Stomach (tissue), 9 donors: ENCODE measurements around the gene VAV3. TPM values are rescaled to one million over a fixed set of nuclear protein-coding genes. Genes with fewer than 3 reads are reported as not detected.

Experiments
- DNase-seq, 2 donors: peaks; one replicate each; pipeline versions ENCODE4 v3.0.0 to v3.0.0-alpha.2; 2013 to 2019
- H3K27ac ChIP-seq, 5 donors: fragments of 200-600 bp in 4 of 5; sonication (generic) in 4 of 5; one replicate each; pipeline ENCODE4 v1.5.1; 2013 to 2019; ENCODE audit warnings: mild to moderate bottlenecking in 1 of 5, moderate library complexity in 1 of 5
- H3K27me3 ChIP-seq, 3 donors: fragments of 200-600 bp; sonication (generic); one replicate each; pipeline ENCODE4 v1.5.1; 2017 to 2019; ENCODE audit warnings: mixed run types in 1 of 3
- H3K36me3 ChIP-seq, 4 donors: fragments of 200-600 bp; sonication (generic); 1 replicate in 3 of 4; 2 replicates in 1 of 4; pipeline ENCODE4 v1.5.1; 2016 to 2019
- H3K4me1 ChIP-seq, 4 donors: fragments of 200-600 bp; sonication (generic); one replicate each; pipeline ENCODE4 v1.5.1; 2016 to 2019
- H3K4me3 ChIP-seq, 4 donors: fragments of 200-600 bp; sonication (generic) in 3 of 4; one replicate each; pipeline ENCODE4 v1.5.1; 2016 to 2019; ENCODE audit warnings: mild to moderate bottlenecking in 1 of 4
- H3K9me3 ChIP-seq, 4 donors: fragments of 200-600 bp; sonication (generic); one replicate each; pipeline ENCODE4 v1.5.1; 2016 to 2019
- EP300 ChIP-seq: sonication (generic); formaldehyde crosslinking; IDR thresholded peaks from one replicate; pipeline ENCODE4 v1.6.1; 2017; ENCODE audit warnings: antibody characterized with exemption
- POLR2A ChIP-seq, 4 donors: fragments of 450-650 bp; IDR thresholded peaks; one replicate each; pipeline ENCODE4 v1.6.1; 2016; ENCODE audit warnings: antibody characterized with exemption in 4 of 4, control low read depth in 2 of 4, mild to moderate bottlenecking in 1 of 4, moderate library complexity in 1 of 4
- POLR2AphosphoS5 ChIP-seq, 3 donors: sonication (generic); formaldehyde crosslinking; IDR thresholded peaks; one replicate each; pipeline ENCODE4 v1.6.1; 2016; ENCODE audit warnings: antibody characterized with exemption in 3 of 3
- WGBS, 5 donors: extraction: QIAGEN DNeasy Blood & Tissue Kit in 3 of 5; methylation state at CpG; one replicate each; pipeline versions ENCODE4 v1.1.5 to v1.1.7; 2013 to 2018; 5-methylcytosine and 5-hydroxymethylcytosine counted together
- intact Hi-C: fragments of 100-400 bp; cut with DNase I; formaldehyde crosslinking; loops from one replicate; pipeline ENCODE4 v1.15.1; 2023; ENCODE audit warnings: low total_unique reads
- polyA plus RNA-seq, 3 donors: library from polyadenylated mRNA; stranded (reverse); fragments of 200-250 nt; gene quantifications; one replicate each; pipeline ENCODE4 v1.2.3, GENCODE V29; 2013
- total RNA-seq, 5 donors: library from RNA; depleted of rRNA; stranded (reverse); fragments of >200 nt; gene quantifications; one replicate each; pipeline versions ENCODE4 v1.1.0 to v1.2.3, GENCODE V29; 2014 to 2016
- TF ChIP-seq, protein P1 (sequence below), 7 experiments: fragments of 450-650 bp in 4 of 7; fragments of 200-600 bp in 3 of 7; sonication (generic) in 3 of 7; IDR thresholded peaks; one replicate each; pipeline ENCODE4 v1.5.1; 2016 to 2019; ENCODE audit warnings: antibody characterized with exemption in 7 of 7, control low read depth in 2 of 7, mild to moderate bottlenecking in 1 of 7
- donor health status: healthy with polysubstance abuse.
- donor health status: Bipolar disorder and iron deficiency.
- donor health status: healthy.

The VAV3 gene
- total and polyA plus RNA-seq, 8 donors = 5.7 to 29.3 (median 6.9) TPM

- no peaks in the 10 kb centered on the region for H3K9me3 ChIP-seq
- intact Hi-C loops = no loop called here
- no peak for DNase-seq
- no peaks in the 10 kb centered on the region for H3K36me3 ChIP-seq
- H3K4me3 ChIP-seq = no peak overlapping the region
- H3K27me3 ChIP-seq = no peaks in the 10 kb centered on the region
- peaks cover 0 to 4% (median 0%) of the 10 kb centered on the region in 4 donors for H3K4me1 ChIP-seq
- H3K27ac ChIP-seq = no peak overlapping the region
- TF ChIP-seq POLR2A (IDR thresholded peaks at IDR 0.05) = no peak
- TF ChIP-seq EP300 = no peak
- no peak for TF ChIP-seq POLR2AphosphoS5 (IDR thresholded peaks at IDR 0.05)
- TF ChIP-seq, protein P1, sequence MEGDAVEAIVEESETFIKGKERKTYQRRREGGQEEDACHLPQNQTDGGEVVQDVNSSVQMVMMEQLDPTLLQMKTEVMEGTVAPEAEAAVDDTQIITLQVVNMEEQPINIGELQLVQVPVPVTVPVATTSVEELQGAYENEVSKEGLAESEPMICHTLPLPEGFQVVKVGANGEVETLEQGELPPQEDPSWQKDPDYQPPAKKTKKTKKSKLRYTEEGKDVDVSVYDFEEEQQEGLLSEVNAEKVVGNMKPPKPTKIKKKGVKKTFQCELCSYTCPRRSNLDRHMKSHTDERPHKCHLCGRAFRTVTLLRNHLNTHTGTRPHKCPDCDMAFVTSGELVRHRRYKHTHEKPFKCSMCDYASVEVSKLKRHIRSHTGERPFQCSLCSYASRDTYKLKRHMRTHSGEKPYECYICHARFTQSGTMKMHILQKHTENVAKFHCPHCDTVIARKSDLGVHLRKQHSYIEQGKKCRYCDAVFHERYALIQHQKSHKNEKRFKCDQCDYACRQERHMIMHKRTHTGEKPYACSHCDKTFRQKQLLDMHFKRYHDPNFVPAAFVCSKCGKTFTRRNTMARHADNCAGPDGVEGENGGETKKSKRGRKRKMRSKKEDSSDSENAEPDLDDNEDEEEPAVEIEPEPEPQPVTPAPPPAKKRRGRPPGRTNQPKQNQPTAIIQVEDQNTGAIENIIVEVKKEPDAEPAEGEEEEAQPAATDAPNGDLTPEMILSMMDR (IDR thresholded peaks at IDR 0.05) = no peak
Measured at GRCh38 chr1:107946794-107947193, 18.2 kb downstream of the VAV3 start.

DNA sequence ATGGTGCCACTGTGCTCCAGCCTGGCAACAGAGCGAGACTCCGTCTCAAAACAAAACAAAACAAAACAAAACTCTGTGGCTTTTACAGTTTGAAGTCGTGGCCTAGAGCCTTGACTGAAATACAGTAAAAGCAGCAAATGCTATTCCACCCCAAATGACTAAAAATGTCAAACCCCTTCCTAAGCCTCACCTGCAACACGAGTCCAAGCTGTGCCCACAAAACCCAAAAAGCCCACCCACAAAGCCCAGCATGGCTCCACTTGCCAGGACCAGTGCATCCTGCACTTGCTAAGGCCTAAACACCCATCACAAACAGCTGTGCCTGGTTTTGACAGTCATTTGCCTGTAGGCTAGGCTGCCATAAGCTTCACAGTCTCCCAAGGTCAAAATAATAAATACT is 21.3 kb downstream of the VAV3 start:
- TF ChIP-seq POLR2AphosphoS5 (IDR thresholded peaks at IDR 0.05) = no peak
- no peak for TF ChIP-seq EP300
- TF ChIP-seq POLR2A (IDR thresholded peaks at IDR 0.05) = no peak
- no peaks in the 10 kb centered on the region for H3K36me3 ChIP-seq
- WGBS, 5 donors = 74 to 86% (median 82%) methylated on average over 4 of the region's 4 CpGs
- intact Hi-C loops = no loop called here
- H3K27ac ChIP-seq = no peak overlapping the region
- H3K4me3 ChIP-seq = no peak overlapping the region
- H3K27me3 ChIP-seq = no peaks in the 10 kb centered on the region
- peaks cover 0 to 14% (median 4%) of the 10 kb centered on the region in 4 donors for H3K4me1 ChIP-seq
- H3K9me3 ChIP-seq = no peaks in the 10 kb centered on the region
- DNase-seq = no peak

DNA sequence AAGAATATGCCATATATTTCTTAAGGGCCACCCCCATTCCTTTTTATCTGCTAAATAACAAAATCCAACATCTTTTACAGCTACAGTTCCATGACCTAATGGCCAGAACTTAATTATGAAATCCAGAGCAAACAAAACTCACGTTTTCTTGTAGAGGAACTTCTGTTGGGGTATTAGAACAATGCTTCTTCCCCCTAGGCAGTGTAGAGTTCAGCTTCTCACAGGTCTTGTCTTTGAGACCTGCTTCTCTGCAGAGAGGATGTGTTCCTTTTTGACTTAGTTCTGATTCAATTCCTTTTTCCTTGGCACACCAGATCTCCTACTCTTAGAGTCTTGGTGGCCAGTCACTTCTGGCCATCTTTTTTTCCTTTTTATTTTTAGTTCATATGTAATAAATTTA is 22.2 kb downstream of the VAV3 start:
- H3K9me3 ChIP-seq = no peaks in the 10 kb centered on the region
- H3K27ac ChIP-seq = no peak overlapping the region
- H3K36me3 ChIP-seq = no peaks in the 10 kb centered on the region
- DNase-seq = no peak
- H3K4me1 ChIP-seq = peaks cover 0 to 23% (median 7%) of the 10 kb centered on the region in 4 donors
- intact Hi-C loops = no loop called here
- 49 to 71% (median 60%) methylated on average over 1 of the region's 1 CpG for WGBS, 5 donors
- no peak for TF ChIP-seq EP300
- TF ChIP-seq POLR2AphosphoS5 (IDR thresholded peaks at IDR 0.05) = no peak
- TF ChIP-seq, protein P1 (IDR thresholded peaks at IDR 0.05) = no peak
- TF ChIP-seq POLR2A (IDR thresholded peaks at IDR 0.05) = no peak
- H3K4me3 ChIP-seq = no peak overlapping the region
- no peaks in the 10 kb centered on the region for H3K27me3 ChIP-seq

- peaks cover 6 to 36% (median 17%) of the 10 kb centered on the region in 4 donors for H3K4me1 ChIP-seq
- no peaks in the 10 kb centered on the region for H3K36me3 ChIP-seq
- peak overlapping the region in 2 of 5 donors; percentile 59 to 67 for H3K27ac ChIP-seq
- DNase-seq = no peak
- no peaks in the 10 kb centered on the region for H3K9me3 ChIP-seq
- no peaks in the 10 kb centered on the region for H3K27me3 ChIP-seq
- TF ChIP-seq POLR2A (IDR thresholded peaks at IDR 0.05) (no peak), POLR2AphosphoS5 (IDR thresholded peaks at IDR 0.05) (no peak), EP300 (no peak)
- TF ChIP-seq, protein P1 (IDR thresholded peaks at IDR 0.05) = no peak
- H3K4me3 ChIP-seq = no peak overlapping the region
- intact Hi-C loops = no loop called here
Measured at GRCh38 chr1:107941531-107941930, 23.4 kb downstream of the VAV3 start.

DNA sequence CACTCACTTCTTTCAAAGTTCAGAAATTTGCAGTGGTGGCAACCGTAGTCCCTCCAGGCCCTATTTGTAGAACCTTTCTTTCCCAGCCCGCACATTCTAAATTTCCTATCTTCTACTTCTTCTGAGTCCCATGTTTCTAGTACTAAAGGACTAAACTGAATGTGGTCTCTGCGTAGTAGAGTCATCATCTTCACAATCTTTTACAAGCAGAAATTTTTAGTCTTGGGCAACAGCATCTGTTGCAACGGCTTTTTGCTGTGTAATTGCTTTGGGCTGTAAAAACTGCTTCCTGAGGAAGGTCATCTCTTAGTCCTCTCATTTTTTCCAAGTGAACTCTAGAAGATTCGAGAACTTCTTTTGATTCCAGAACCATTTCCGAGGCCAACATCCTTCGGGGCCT is 23.9 kb downstream of the VAV3 start:
- TF ChIP-seq POLR2AphosphoS5 (IDR thresholded peaks at IDR 0.05) = no peak
- no peak for TF ChIP-seq EP300
- no peak for TF ChIP-seq POLR2A (IDR thresholded peaks at IDR 0.05)
- TF ChIP-seq, protein P1 (IDR thresholded peaks at IDR 0.05) = no peak
- Histone ChIP-seq H3K9me3 (no peaks in the 10 kb centered on the region), H3K36me3 (no peaks in the 10 kb centered on the region), H3K4me3 (no peak overlapping the region), H3K27ac (peak overlapping the region in 2 of 5 donors; percentile 59 to 67), H3K27me3 (no peaks in the 10 kb centered on the region), H3K4me1 (peaks cover 10 to 40% (median 20%) of the 10 kb centered on the region in 4 donors)
- peak in 1 of 2 donors; percentile 29 for DNase-seq
- intact Hi-C loops = no loop called here
- WGBS, 5 donors = 81 to 88% (median 85%) methylated on average over 7 of the region's 7 CpGs
